Measurements from ENCODE around the gene REXO1. TPM values are rescaled to one million over a fixed set of nuclear protein-coding genes. Genes with fewer than 3 reads are reported as not detected.

Gene REXO1
- total and polyA plus RNA-seq, 2 donors (not counting 1 experiment from before 2014, with no cell fraction given), result 72.6 to 898 TPM

DNA sequence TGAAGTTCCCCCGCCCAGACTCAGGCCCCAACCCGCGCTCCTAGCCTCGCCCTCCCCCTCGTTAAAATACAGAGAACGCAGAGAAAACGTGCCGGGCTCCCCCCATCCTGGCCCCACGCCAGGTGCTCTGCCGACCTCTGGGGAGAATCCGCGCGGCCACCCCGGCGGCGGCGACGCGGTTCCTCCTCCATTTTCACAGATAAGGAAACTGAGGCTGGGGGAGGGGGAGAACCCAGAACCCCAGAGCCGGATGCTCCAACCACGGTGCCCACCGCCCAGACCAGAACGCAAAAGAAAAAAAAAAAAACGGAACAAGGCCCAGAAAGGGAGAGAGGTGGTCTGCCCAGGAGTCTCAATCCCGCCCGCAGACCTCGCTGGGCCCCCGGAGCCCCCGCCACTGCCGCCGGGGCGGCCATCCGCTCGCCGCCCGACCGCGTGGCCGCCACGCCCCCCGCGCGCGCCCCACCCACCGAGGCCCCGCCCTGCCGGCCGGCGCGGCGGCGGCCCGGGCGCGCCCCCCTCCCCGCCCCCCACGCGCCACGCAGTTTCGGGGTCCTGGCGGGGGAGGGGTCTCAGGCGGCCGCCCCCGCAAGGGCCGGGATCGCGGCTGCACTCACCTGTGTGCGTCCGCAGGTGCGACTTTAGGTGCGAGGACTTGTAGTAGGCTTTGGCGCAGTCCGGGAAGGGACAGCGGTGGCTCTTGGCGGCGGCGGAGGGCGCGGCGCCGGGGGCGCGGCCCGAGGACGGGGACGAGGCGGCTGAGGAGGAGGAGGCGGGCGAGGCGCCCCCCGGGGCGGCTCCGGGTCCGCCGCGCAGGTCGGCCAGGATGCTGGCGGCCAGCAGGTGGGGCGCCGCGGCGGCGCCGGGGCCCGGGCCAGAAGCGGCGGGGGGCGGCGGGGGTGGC is 14.4 kb upstream of the REXO1 start:
- Mint-ChIP-seq H3K4me3 (peak overlapping the region; percentile 90), H3K4me1 (peaks cover 43% of the 10 kb centered on the region), H3K9me3 (ENCODE audit: insufficient read depth) (no peaks in the 10 kb centered on the region), H3K27me3 (no peaks in the 10 kb centered on the region), H3K27ac (peak overlapping the region; percentile 94)
- peaks cover 49% of the 10 kb centered on the region for H4K20me1 ChIP-seq (ENCODE audit: control insufficient read depth, insufficient read depth, low read length, poor library complexity, severe bottlenecking)
- no peaks in the 10 kb centered on the region for H3K27me3 ChIP-seq (replicated peaks in 1 of 4; ENCODE audit: control extremely low read depth in 1 of 4, control insufficient read depth in 3 of 4, insufficient read depth in 4 of 4, low read length in 3 of 4)
- peaks cover 32 to 53% of the 10 kb centered on the region in 2 donors for H3K4me1 ChIP-seq (ENCODE audit: control insufficient read depth in 2 of 2, insufficient read depth in 2 of 2, low read length in 2 of 2)
- peaks cover 48% of the 10 kb centered on the region for H3K79me2 ChIP-seq (ENCODE audit: control insufficient read depth, insufficient read depth, low read length)
- peak overlapping the region; percentile 85 for H3K9ac ChIP-seq (ENCODE audit: low read length)
- H2AFZ ChIP-seq (ENCODE audit: insufficient read depth, low read depth, low read length, poor library complexity, severe bottlenecking), result no peak overlapping the region
- peak overlapping the region; percentile 44 to 72 for H3K27ac ChIP-seq (ENCODE audit: low read length in 2 of 2)
- peaks cover 0 to 5% of the 10 kb centered on the region in 2 experiments for H3K36me3 ChIP-seq (replicated peaks in 1 of 2; ENCODE audit: control extremely low read depth in 1 of 2, control insufficient read depth in 1 of 2, extremely low read depth in 1 of 2, insufficient read depth in 2 of 2, low read length in 1 of 2)
- peak; percentile 80 for DNase-seq
- TF ChIP-seq EZH2 (IDR thresholded peaks at IDR 0.05; ENCODE audit: borderline replicate concordance, insufficient read depth, low read depth, low read length, poor library complexity, severe bottlenecking), result no peak
- TF ChIP-seq, protein P1, sequence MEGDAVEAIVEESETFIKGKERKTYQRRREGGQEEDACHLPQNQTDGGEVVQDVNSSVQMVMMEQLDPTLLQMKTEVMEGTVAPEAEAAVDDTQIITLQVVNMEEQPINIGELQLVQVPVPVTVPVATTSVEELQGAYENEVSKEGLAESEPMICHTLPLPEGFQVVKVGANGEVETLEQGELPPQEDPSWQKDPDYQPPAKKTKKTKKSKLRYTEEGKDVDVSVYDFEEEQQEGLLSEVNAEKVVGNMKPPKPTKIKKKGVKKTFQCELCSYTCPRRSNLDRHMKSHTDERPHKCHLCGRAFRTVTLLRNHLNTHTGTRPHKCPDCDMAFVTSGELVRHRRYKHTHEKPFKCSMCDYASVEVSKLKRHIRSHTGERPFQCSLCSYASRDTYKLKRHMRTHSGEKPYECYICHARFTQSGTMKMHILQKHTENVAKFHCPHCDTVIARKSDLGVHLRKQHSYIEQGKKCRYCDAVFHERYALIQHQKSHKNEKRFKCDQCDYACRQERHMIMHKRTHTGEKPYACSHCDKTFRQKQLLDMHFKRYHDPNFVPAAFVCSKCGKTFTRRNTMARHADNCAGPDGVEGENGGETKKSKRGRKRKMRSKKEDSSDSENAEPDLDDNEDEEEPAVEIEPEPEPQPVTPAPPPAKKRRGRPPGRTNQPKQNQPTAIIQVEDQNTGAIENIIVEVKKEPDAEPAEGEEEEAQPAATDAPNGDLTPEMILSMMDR (IDR thresholded peaks at IDR 0.05), result no peak
- under 1% methylated on average over 92 of the region's 109 CpGs for WGBS (ENCODE audit: insufficient coverage)
- peak overlapping the region; percentile 46 to 93 (median 74) for H3K4me3 ChIP-seq (ENCODE audit: control extremely low read depth in 1 of 5, extremely low read depth in 1 of 5, insufficient read depth in 1 of 5, low read depth in 2 of 5, low read length in 4 of 5)
- intact Hi-C loops (cut with micrococcal nuclease), result loop anchor here (5.0 kb wide), 2 partner anchors 305 to 405 kb away; no protein-coding TSS in a partner anchor
- peak; percentile 6 for ATAC-seq (ENCODE audit: low read depth)
- peak overlapping the region; percentile 98 for H3K4me2 ChIP-seq (replicated peaks; ENCODE audit: low read depth, low read length, poor library complexity, severe bottlenecking)
- CTCF ChIA-PET, result interaction anchor here (1.2 kb wide), 1 partner anchor 13 kb away, joined by 4 read pairs; no protein-coding TSS in a partner anchor
- POLR2A ChIA-PET, result no interaction called here
- no peaks in the 10 kb centered on the region for H3K9me3 ChIP-seq (ENCODE audit: control extremely low read depth in 1 of 3, control insufficient read depth in 2 of 3, insufficient read depth in 1 of 3, low read length in 2 of 3)

DNA sequence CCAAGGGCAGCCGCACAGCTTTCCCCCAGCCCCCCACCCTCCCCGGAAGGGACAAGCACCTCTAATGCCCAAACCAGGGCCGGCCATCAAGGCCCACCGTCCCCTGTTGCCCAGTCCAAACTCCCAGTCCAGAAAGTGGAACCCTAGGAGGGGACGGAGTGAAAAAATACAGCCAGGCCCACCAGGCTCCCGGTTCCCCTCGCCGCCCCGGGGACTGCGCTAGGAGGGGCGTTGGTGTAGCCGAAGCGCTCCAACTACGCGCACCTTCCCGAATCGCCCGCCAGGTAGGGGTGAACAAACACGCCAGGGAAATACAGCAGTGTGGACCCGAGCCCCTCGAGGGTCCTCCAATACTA is 13.8 kb upstream of the REXO1 start:
- Histone ChIP-seq H3K4me1 (ENCODE audit: control insufficient read depth in 2 of 2, insufficient read depth in 2 of 2, low read length in 2 of 2) (peaks cover 38 to 59% of the 10 kb centered on the region in 2 donors), H3K4me3 (ENCODE audit: control extremely low read depth in 1 of 5, extremely low read depth in 1 of 5, insufficient read depth in 1 of 5, low read depth in 2 of 5, low read length in 4 of 5) (peak overlapping the region; percentile 46 to 93 (median 74)), H3K9me3 (ENCODE audit: control extremely low read depth in 1 of 3, control insufficient read depth in 2 of 3, insufficient read depth in 1 of 3, low read length in 2 of 3) (no peaks in the 10 kb centered on the region), H3K79me2 (ENCODE audit: control insufficient read depth, insufficient read depth, low read length) (peaks cover 52% of the 10 kb centered on the region), H3K27ac (ENCODE audit: low read length in 2 of 2) (peak overlapping the region; percentile 44 to 72), H2AFZ (ENCODE audit: insufficient read depth, low read depth, low read length, poor library complexity, severe bottlenecking) (no peak overlapping the region), H3K27me3 (replicated peaks in 1 of 4; ENCODE audit: control extremely low read depth in 1 of 4, control insufficient read depth in 3 of 4, insufficient read depth in 4 of 4, low read length in 3 of 4) (no peaks in the 10 kb centered on the region), H3K36me3 (replicated peaks in 1 of 2; ENCODE audit: control extremely low read depth in 1 of 2, control insufficient read depth in 1 of 2, extremely low read depth in 1 of 2, insufficient read depth in 2 of 2, low read length in 1 of 2) (peaks cover 0 to 3% of the 10 kb centered on the region in 2 experiments), H4K20me1 (ENCODE audit: control insufficient read depth, insufficient read depth, low read length, poor library complexity, severe bottlenecking) (peaks cover 56% of the 10 kb centered on the region), H3K4me2 (replicated peaks; ENCODE audit: low read depth, low read length, poor library complexity, severe bottlenecking) (peak overlapping the region; percentile 98), H3K9ac (ENCODE audit: low read length) (peak overlapping the region; percentile 85)
- CTCF ChIA-PET, result interaction anchor here (1.2 kb wide), 1 partner anchor 13 kb away, joined by 4 read pairs; no protein-coding TSS in a partner anchor
- TF ChIP-seq, protein P1 (IDR thresholded peaks at IDR 0.05), result no peak
- TF ChIP-seq EZH2 (IDR thresholded peaks at IDR 0.05; ENCODE audit: borderline replicate concordance, insufficient read depth, low read depth, low read length, poor library complexity, severe bottlenecking), result no peak
- Mint-ChIP-seq H3K27me3 (no peaks in the 10 kb centered on the region), H3K4me3 (peak overlapping the region; percentile 90), H3K9me3 (ENCODE audit: insufficient read depth) (no peaks in the 10 kb centered on the region), H3K27ac (peak overlapping the region; percentile 94), H3K4me1 (peaks cover 45% of the 10 kb centered on the region)
- POLR2A ChIA-PET, result interaction anchor here (0.6 kb wide), 1 partner anchor 223 kb away, joined by 6 read pairs; no protein-coding TSS in a partner anchor
- WGBS (ENCODE audit: insufficient coverage), result under 1% methylated on average over 21 of the region's 21 CpGs
- intact Hi-C loops (cut with micrococcal nuclease), result loop anchor here (5.0 kb wide), 2 partner anchors 305 to 405 kb away; no protein-coding TSS in a partner anchor
- ATAC-seq (ENCODE audit: low read depth), result no peak
- DNase-seq, result no peak
